ENCODE measurements around the gene SLC22A23.

DNA sequence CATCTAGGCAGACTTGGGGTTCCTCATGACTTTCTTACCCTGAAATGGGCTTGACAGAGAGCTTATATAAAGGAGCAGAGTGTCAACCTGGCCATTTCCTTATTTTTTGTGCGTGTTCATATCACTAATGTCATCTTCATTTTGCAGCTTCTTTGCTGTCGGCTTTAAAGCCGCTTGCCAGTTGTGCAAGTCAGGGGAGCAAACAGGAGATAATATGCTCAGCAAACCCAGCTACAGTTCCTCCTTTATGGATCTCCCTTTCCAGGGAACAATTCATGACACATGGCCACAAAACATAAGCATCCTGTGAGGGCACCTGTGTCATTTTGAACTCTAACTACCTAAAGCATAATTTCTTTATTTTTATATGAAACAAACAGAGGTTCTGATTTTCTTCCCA is 222.9 kb downstream of the SLC22A23 start:
- TF ChIP-seq CTCF (IDR thresholded peaks at IDR 0.05; ENCODE audit: insufficient read depth, low read depth, low read length) (no peak), EZH2 (IDR thresholded peaks at IDR 0.05; ENCODE audit: insufficient read depth, low read length) (no peak)
